GM21576 (cell line): Measurements from ENCODE around the gene GIT2.
A peak's percentile ranks its signal among the peaks of the same experiment; 100 is the strongest.
"Not testable (repeated sequence)": the region's sequence is repeated elsewhere in the genome, so short reads cannot be mapped to it uniquely, and the experiment has no call there.

ENCODE experiments used
- ATAC-seq: cut with Tn5 transposase; IDR thresholded peaks from one replicate; pipeline ENCODE4 v1.9.1; 2021; ENCODE audit warnings: mild to moderate bottlenecking, moderate library complexity; ENCODE audit not compliant: unreplicated experiment

GIT2 gene

GRCh38 chr12:110006115-110006514 is 9.9 kb upstream of the GIT2 start:
- ATAC-seq, result no peak

DNA sequence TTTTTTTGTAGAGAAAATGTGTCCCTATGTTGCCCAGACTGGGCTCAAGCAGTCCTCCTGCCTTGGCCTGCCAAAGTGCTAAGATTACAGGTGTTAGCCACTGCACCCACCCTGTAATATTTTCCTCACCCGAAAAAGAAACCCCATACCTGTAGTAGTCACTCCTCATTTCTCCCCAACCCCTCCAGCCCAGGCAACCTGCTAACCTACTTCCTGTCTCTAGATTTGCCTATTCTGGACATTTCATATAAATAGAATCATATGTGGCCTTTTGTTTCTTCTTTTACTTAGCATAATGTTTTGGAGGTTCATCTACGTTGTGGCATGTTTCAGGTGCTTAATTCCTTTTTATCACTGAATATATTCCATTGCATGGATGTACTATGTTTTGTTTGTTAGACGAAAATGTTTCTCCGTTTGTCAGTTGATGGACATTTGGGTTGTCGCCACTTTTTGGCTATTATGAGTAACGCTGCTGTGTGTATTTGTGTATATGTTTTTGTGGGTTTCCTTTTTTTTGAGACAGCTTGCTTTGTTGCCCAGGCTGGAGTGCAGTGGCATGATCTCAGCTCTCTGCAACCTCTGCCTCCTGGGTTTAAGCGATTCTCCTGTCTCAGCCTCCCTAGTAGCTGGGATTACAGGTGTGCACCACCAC is 9.3 kb upstream of the GIT2 start:
- ATAC-seq, result peak; percentile 57

- peak; percentile 47 for ATAC-seq
Measured at GRCh38 chr12:110004598-110004997, 8.4 kb upstream of the GIT2 start.

DNA sequence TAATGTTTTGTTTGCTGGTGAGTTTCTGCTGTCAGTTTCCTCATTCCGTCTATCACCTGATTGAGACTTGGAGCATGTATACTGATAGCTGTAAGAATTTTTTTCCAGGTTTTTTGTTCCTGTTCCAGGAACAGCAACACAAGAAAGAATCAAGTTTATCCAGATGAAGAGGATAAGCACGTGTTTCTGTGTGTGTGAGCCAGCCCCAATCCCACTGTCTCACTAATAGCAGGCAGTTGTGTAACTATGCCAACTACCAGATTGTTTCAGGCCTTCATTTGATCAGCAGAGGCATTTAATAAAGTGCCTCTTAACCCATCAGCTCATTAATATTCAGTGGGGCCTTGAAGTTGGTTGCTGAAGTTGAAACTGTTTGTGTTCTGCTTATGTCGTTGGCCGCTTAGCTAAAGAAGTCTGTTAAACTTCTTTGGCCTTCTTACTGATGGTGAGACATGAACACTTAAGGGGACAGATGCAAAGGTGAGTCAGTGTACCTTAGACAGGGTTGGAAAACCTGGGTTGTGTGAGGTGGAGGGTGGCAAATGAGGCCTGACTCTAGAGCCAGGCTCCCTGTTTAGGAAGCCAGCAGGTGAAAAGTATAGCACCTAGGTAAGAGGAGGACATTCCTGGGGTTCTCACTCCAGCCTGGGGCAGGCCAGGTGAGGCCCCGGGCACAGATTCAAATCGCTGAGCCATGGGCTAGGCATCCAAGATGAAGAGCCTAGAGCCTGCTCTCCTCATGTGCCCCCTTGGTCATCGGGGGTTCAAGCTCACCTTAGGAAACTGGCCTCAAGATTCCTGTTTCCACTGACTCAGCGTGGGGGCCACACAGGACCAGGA is 6.7 kb upstream of the GIT2 start:
- no peak for ATAC-seq

DNA sequence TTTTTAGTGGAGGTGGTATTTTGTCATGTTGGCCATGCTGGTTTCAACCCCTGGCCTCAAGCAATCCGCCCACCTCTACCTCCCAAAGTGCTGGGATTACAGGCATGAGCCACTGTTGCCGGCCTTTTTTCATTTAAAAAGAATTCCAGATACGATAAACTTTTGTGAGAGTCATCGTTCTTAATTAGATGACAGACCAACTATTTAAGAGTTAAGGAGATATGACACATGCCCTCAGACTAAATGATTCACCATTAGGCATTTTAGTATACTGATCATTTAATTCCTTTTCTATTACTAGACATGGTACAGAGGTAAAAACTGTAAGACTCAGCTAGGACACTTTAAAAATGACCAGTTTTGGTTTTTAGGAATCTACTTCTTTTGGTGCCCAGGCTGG is 5.4 kb upstream of the GIT2 start:
- no peak for ATAC-seq

DNA sequence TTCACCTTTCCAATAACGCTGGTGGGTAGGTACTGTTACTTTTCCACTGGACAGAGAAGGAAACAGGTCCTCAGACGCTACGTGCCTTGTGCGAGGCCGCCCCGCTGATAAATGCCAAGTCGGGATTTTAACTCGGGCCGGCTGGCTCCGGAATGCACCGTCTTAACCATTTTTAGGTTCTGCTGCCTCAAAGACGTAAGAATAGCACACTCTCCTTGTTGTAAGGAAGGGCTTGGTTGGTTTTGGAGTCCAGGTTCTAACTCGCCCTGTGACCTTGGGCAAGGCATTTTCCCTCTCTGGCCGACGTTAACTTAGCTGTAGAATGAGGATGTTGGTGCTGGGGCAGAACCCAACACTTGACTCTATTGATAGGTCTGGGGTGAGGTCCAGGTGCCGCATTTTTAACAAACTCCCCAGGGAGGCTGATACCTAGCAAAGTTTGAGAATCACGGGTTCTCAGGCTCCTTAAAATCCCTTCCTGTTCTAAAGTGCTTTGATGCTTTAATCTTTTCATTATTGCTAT is 3.9 kb upstream of the GIT2 start:
- ATAC-seq, result no peak

GRCh38 chr12:109999649-109999971 is 3.4 kb upstream of the GIT2 start:
- no peak for ATAC-seq

- ATAC-seq, result peak; percentile 52
Measured at GRCh38 chr12:109998904-109999648, 2.9 kb upstream of the GIT2 start, which contains the start of gene ANKRD13A. ANKRD13A (plus strand) TSS chr12:109999430; CDS start chr12:109999689, 259 bp downstream.

GRCh38 chr12:109998241-109998903 is 2.2 kb upstream of the GIT2 start:
- no peak for ATAC-seq

GRCh38 chr12:109997393-109997792 is 1.2 kb upstream of the GIT2 start:
- ATAC-seq, result no peak

DNA sequence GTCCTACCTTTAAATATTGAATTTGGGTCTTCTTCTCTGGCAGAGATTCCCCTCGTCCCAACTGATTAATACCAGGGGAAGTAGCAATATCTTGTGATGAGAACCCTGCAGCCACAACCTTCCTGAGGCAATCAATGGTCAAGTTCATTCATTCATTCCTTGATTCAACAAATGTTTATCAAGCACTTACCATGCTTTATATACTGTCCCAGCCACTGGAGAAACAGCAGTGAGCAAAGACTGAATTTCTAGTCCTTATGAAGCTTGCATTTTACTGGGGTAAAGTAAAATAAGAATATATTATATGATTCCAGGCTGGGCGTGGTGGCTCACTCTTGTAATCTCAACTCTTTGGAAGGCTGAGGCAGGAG is 300 bp upstream of the GIT2 start:
- ATAC-seq, result no peak

GRCh38 chr12:109995361-109995685 is 845 bp downstream of the GIT2 start:
- ATAC-seq, result no peak

- ATAC-seq, result no peak
Measured at GRCh38 chr12:109994401-109995175, 1.6 kb downstream of the GIT2 start.

DNA sequence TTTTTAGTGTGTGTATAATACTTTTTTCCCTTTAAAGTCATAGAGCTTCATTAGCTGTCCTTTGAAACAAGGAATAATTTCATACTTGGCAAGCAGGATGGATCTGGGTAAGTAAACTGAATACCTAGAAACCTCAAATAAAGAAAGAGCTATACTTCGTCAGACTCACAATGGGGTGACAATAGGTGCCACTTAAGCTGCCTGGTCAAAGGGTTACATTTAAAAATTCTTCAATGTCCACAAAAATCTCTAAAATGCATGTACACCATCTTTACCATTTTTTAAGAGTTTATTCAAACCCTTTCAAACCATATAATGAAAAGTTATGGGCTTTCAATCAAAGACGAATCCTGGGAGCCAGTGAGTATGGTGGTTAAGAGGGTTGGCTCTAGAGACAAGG is 3.1 kb downstream of the GIT2 start:
- no peak for ATAC-seq

GRCh38 chr12:109991586-109991985 is 4.6 kb downstream of the GIT2 start:
- ATAC-seq, result no peak

DNA sequence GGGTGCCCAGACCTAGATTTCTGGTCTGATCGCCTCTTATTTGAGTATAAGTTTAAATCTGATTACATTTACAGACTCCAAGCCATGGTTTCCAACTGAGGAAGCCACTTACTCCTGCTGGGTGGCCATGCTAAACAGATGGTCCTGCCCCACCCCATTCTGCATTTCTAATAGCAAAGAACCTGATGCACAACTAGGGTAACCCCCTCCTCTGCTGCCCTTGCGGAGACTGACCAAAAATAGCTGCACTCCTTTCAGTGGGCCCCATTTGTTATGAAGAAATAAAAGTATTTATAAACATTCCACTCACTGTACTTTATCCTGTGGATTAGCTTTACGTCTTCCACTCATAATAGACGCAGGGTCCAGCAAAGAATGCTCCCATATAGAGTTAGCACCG is 6.8 kb downstream of the GIT2 start:
- ATAC-seq, result no peak

GRCh38 chr12:109988903-109989302 is 7.3 kb downstream of the GIT2 start:
- no peak for ATAC-seq

- no peak for ATAC-seq
Measured at GRCh38 chr12:109988274-109988673, 7.9 kb downstream of the GIT2 start.

DNA sequence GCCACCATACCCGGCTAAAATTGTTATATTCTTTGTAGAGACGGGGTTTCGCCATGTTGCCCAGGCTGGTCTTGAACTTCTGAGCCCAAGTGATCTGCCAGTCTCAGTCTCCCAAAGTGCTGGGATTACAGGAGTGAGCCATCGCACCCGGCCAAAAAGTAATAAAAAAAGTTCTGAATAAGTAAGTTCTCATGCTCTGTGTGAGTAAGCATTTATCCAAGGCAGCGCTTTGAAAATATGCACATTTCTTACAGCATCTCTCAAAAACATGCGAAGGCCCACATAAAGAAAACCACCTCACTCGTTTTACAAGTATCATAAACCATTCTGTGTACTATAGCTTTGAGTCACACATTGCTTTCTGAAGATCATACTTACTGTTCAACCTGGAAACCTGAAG is 8.6 kb downstream of the GIT2 start:
- ATAC-seq, result no peak

- not testable (repeated sequence) for ATAC-seq
Measured at GRCh38 chr12:109986236-109986635, 9.9 kb downstream of the GIT2 start.
